GM13977 (cell line): ENCODE results near the gene SPAG9.

Experiments
- DNase-seq: peaks from one replicate; pipeline ENCODE4 v3.0.0; 2012; ENCODE audit warnings: low spot score
- in situ Hi-C: fragments of 300-500 bp; cut with MboI; formaldehyde crosslinking; loops from one replicate; pipeline ENCODE4 v1.12.0; 2022; ENCODE audit warnings: low sequenced_read_pairs, low pct_unique_long_range_greater_than_20kb, mixed read lengths, inconsistent platforms; ENCODE audit not compliant: unreplicated experiment
- TF ChIP-seq, protein P1 (sequence below): IDR thresholded peaks from 2 replicates; pipeline ENCODE4 v1.5.1; 2012; ENCODE audit warnings: mild to moderate bottlenecking, control low read depth; ENCODE audit not compliant: insufficient read depth; ENCODE audit errors: extremely low read depth, missing control alignments

The SPAG9 gene

DNA sequence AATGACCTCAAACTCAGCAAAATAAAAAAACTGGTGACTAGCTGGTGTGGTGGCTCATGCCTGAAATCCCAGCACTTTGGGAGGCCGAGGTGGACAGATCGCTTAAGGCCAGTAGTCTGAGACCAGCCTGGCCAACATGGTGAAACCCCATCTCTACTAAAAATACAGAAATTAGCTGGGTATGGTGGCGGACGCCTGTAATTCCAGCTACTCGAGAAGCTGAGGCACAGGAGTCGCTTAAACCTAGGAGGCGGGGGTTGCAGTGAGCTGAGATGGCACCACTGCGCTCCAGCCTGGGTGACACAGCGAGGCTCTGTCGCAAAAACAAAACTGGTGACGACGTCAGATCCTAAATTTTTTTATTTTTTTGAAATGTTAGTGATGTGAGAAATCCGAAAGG is 172.0 kb downstream of the SPAG9 start:
- TF ChIP-seq, protein P1, sequence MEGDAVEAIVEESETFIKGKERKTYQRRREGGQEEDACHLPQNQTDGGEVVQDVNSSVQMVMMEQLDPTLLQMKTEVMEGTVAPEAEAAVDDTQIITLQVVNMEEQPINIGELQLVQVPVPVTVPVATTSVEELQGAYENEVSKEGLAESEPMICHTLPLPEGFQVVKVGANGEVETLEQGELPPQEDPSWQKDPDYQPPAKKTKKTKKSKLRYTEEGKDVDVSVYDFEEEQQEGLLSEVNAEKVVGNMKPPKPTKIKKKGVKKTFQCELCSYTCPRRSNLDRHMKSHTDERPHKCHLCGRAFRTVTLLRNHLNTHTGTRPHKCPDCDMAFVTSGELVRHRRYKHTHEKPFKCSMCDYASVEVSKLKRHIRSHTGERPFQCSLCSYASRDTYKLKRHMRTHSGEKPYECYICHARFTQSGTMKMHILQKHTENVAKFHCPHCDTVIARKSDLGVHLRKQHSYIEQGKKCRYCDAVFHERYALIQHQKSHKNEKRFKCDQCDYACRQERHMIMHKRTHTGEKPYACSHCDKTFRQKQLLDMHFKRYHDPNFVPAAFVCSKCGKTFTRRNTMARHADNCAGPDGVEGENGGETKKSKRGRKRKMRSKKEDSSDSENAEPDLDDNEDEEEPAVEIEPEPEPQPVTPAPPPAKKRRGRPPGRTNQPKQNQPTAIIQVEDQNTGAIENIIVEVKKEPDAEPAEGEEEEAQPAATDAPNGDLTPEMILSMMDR, result no peak
- DNase-seq, result no peak
- in situ Hi-C loops, result no loop called here

DNA sequence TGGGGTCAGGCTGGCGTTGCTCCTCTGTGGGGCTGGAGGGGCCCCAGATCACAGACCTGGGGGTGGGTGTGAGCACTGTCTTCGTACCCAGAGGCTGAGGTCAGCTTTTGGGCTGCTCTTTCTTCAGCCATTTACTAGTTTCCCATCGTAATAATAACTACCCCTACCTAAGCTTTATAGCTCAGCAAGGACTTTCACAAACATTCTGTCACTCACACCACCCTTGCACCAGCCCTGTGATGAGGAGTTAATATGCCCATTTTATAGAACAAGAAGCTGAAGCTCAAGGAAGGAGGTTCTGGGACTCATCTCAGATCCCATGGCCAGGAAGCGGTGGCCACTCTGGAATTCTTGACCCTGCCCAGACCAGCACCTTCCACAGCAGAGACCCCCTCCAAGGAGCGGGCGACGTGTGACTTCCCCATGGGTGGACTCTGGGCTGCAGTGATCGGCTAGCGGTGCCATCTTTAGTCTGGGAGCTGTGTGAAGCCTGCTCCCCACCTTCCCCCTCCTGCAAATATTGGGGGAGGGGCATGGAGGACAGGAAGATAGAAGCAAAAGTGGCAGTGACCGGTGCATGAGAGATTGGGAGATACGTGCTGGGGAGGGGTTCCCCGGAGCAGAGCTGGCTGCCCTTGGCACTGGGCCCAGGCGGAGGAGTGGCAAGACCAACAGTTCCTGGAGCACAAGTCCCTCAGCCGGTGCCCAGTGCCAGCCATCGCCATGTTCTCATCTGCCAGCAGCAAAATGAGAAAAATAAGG is 172.7 kb downstream of the SPAG9 start:
- TF ChIP-seq, protein P1, result no peak
- peak; percentile 18 for DNase-seq
- in situ Hi-C loops, result no loop called here

DNA sequence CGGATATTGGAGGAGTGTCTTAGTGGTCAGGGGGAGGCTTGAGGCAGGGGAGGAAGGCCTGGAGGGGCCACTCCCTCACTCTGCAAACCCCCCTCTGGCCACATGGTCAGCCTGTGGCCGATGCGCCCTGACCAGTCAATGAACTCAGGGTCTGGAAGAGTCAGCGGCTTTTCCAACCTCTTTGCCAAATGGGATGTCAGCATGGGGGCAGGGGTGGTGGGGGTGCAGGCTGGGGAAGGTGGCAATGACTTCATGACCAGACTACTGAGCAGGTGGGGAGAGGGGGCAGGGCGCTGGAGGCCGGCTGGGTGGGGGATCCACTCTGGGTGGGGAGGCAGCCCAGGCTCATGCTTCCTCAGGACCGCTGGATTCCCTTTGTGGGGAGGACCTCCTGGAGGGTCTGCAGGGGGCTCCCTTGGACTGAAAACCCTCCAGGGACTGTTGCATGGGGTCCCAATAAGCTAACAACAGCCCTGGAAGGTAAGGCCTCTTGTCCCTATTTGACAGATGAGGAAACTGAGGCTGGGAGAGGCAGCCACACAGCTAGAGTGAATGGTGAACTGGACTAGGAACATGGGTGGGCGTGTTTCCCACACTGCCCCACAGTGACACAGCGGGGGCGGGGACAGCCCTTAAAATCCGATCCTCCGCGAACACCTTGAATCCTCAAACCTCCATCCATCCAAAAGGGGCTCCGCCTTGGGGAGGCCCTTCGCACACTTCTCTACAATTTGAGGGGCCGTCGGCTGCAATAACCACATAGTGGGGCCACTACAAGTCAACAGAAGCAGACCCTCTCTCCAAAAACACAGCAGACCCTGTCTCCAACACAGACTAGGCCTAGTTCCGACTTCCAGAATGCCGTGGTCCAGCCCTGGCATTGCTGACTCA is 173.5 kb downstream of the SPAG9 start:
- TF ChIP-seq, protein P1, result no peak
- DNase-seq, result peak; percentile 12
- in situ Hi-C loops, result no loop called here

- in situ Hi-C loops, result no loop called here
- TF ChIP-seq, protein P1, result no peak
- DNase-seq, result peak; percentile 21
These were observed 174.3 kb downstream of the SPAG9 start for GRCh38 chr17:50946223-50946890.

GRCh38 chr17:50945779-50946222 is 174.9 kb downstream of the SPAG9 start:
- peak; percentile 34 for DNase-seq
- TF ChIP-seq, protein P1, result no peak
- in situ Hi-C loops, result no loop called here
